HepG2 (cell line): ENCODE results near the gene DNAJC11. TPM values are rescaled to one million over a fixed set of nuclear protein-coding genes. Genes with fewer than 3 reads are reported as not detected.

ENCODE experiments used
- ATAC-seq: fragments of 200-7000 bp; cut with Tn5 transposase; 3 replicates; pipeline ENCODE4 v1.9.1; 2020; ENCODE audit warnings: mild to moderate bottlenecking, moderate library complexity
- BruUV-seq: library from RNA; stranded (reverse); fragments of 400-500 nt; replicated peaks from 2 replicates; lab custom pipeline; 2021; lab: Mats Ljungman, UMichigan
- CTCF ChIA-PET: fragments of 300-600 bp; formaldehyde crosslinking; extraction: SDS; loops from one replicate; lab custom pipeline; 2021; ENCODE audit warnings: low total read pairs, inconsistent platforms, low intra/inter-chr PET ratio; lab: Yijun Ruan, JAX
- POLR2A ChIA-PET: fragments of 350-600 bp; sonication (Branson Sonifier 250); formaldehyde crosslinking; loops from one replicate; lab custom pipeline; 2020; ENCODE audit warnings: antibody characterized with exemption, inconsistent platforms; lab: Yijun Ruan, JAX
- DNase-seq: peaks from one replicate; pipeline ENCODE4 v3.0.0-alpha.2; 2015; ENCODE audit warnings: low spot score
- FAIRE-seq: peaks from 3 replicates; lab custom pipeline; 2011; peaks lifted over from hg19 to GRCh38; lab: Jason Lieb, UNC
- H2AFZ ChIP-seq: one replicate; pipeline ENCODE4 v1.6.1; 2011; ENCODE audit warnings: low read length, inconsistent platforms
- H3K27ac ChIP-seq: fragments of 300-600 bp; 3 replicates; pipeline ENCODE4 v1.8.0; 2011; ENCODE audit warnings: mixed run types, mild to moderate bottlenecking, mixed read lengths, low read length, inconsistent platforms; ENCODE audit not compliant: insufficient read depth; ENCODE audit errors: extremely low read length
- H3K27me3 ChIP-seq, 2 experiments: fragments of 200-600 bp in 1 of 2; 2 replicates in 1 of 2; 3 replicates in 1 of 2; pipeline versions ENCODE4 v1.6.0 to v1.8.0; 2011; ENCODE audit warnings: low read length in 2 of 2, mild to moderate bottlenecking in 2 of 2, moderate library complexity in 2 of 2, inconsistent platforms in 1 of 2; ENCODE audit not compliant: insufficient read depth in 2 of 2, control insufficient read depth in 1 of 2
- H3K36me3 ChIP-seq, 2 experiments: fragments of 200-600 bp in 1 of 2; replicated peaks in 1 of 2; 2 replicates in 1 of 2; 3 replicates in 1 of 2; pipeline versions ENCODE4 v1.5.1 to v1.8.0; 2011; ENCODE audit warnings: low read length in 2 of 2, inconsistent platforms in 1 of 2; ENCODE audit not compliant: insufficient read depth in 2 of 2, control insufficient read depth in 1 of 2
- H3K4me1 ChIP-seq: 2 replicates; pipeline ENCODE4 v1.5.1; 2012; ENCODE audit warnings: low read length, inconsistent platforms; ENCODE audit not compliant: insufficient read depth
- H3K4me2 ChIP-seq: 2 replicates; pipeline ENCODE4 v1.6.0; 2011; ENCODE audit warnings: low read depth, low read length, inconsistent platforms
- H3K4me3 ChIP-seq, 3 experiments: fragments of 200-600 bp in 1 of 3; sonication (generic), shearing (Covaris generic) in 1 of 3; replicated peaks in 1 of 3; 2 replicates each; pipeline ENCODE4 v1.5.1; 2011 to 2016; ENCODE audit warnings: low read length in 3 of 3, inconsistent platforms in 2 of 3, low read depth in 2 of 3, mild to moderate bottlenecking in 2 of 3, control low read depth in 1 of 3, mixed read lengths in 1 of 3; ENCODE audit not compliant: insufficient read depth in 1 of 3
- H3K79me2 ChIP-seq: one replicate; pipeline ENCODE4 v1.6.1; 2011; ENCODE audit warnings: low read length, inconsistent platforms; ENCODE audit not compliant: insufficient read depth
- H3K9ac ChIP-seq: 2 replicates; pipeline ENCODE4 v1.6.0; 2011; ENCODE audit warnings: mild to moderate bottlenecking, low read depth, low read length, inconsistent platforms; ENCODE audit not compliant: insufficient read depth
- H3K9me3 ChIP-seq: 2 replicates; pipeline ENCODE4 v1.5.1; 2012; ENCODE audit warnings: mild to moderate bottlenecking, low read length
- H4K20me1 ChIP-seq: 2 replicates; pipeline ENCODE4 v1.6.0; 2011; ENCODE audit warnings: inconsistent platforms, mild to moderate bottlenecking, low read length, moderate library complexity; ENCODE audit not compliant: insufficient read depth
- BORCS8-MEF2B ChIP-seq: sonication (generic); formaldehyde crosslinking; IDR thresholded peaks from 2 replicates; pipeline ENCODE4 v1.8.0; 2022; ENCODE audit warnings: mild to moderate bottlenecking, missing genetic modification reagents
- DNMT1 ChIP-seq: sonication (generic); formaldehyde crosslinking; IDR thresholded peaks from 2 replicates; pipeline ENCODE4 v1.5.1; 2020; ENCODE audit warnings: mild to moderate bottlenecking, missing genetic modification reagents
- KLF16 ChIP-seq, 2 experiments: sonication (generic) in 1 of 2; formaldehyde crosslinking in 1 of 2; IDR thresholded peaks; 2 replicates each; pipeline versions ENCODE4 v1.6.1 to v1.8.0; 2016 to 2023; ENCODE audit warnings: missing genetic modification reagents in 2 of 2, missing compliant biosample characterization in 1 of 2
- KMT2B ChIP-seq: IDR thresholded peaks from 2 replicates; pipeline ENCODE4 v1.6.1; 2016; ENCODE audit warnings: missing genetic modification reagents, missing compliant biosample characterization
- TMF1 ChIP-seq: sonication (generic); formaldehyde crosslinking; IDR thresholded peaks from 2 replicates; pipeline ENCODE4 v1.8.1; 2022; ENCODE audit warnings: low read depth, missing genetic modification reagents
- U2AF1 ChIP-seq: fragments of 200-400 bp; formaldehyde crosslinking; optimal IDR thresholded peaks from 2 replicates; pipeline ENCODE3; 2017; ENCODE audit warnings: mild to moderate bottlenecking, low read depth, low read length
- ZBTB44 ChIP-seq: sonication (generic); formaldehyde crosslinking; IDR thresholded peaks from 2 replicates; pipeline ENCODE4 v1.4.0; 2020; ENCODE audit warnings: missing genetic modification reagents
- ZNF446 ChIP-seq: sonication (generic); formaldehyde crosslinking; IDR thresholded peaks from 2 replicates; pipeline ENCODE4 v1.5.0; 2020; ENCODE audit warnings: mild to moderate bottlenecking, missing genetic modification reagents
- WGBS: methylation state at CpG from one replicate; pipeline ENCODE4 v1.1.6; 2017; ENCODE audit warnings: low lambda C conversion rate; 5-methylcytosine and 5-hydroxymethylcytosine counted together
- in situ Hi-C: cut with HindIII; loops from 2 replicates; pipeline ENCODE4 v1.10.0; 2017; ENCODE audit warnings: low pct_unique_long_range_greater_than_20kb; ENCODE audit not compliant: extremely low pct_ligation_motif_present
- intact Hi-C: fragments of 100-400 bp; cut with micrococcal nuclease; formaldehyde crosslinking; loops from one replicate; pipeline ENCODE4 v1.10.0; 2022; ENCODE audit not compliant: unreplicated experiment
- polyA plus RNA-seq, 8 experiments: library from polyadenylated mRNA; depleted of rRNA in 3 of 8; stranded (reverse) in 7 of 8; unstranded in 1 of 8; fragments of >200 nt; fragmentation: Illumina TruSeq in 4 of 8; extraction: Trizol in 4 of 8; gene quantifications; 2 replicates each; pipeline versions ENCODE4 v1.2.1 to v1.2.3, GENCODE V29; 2011 to 2016; ENCODE audit warnings: low read depth in 4 of 8, missing spikeins in 1 of 8, mixed read lengths in 1 of 8; ENCODE audit not compliant: insufficient read depth in 1 of 8
- total RNA-seq, 5 experiments: library from RNA; depleted of rRNA; stranded (reverse); fragments of >200 nt; fragmentation: Illumina TruSeq; extraction: Trizol; gene quantifications; 2 replicates each; pipeline ENCODE4 v1.2.3, GENCODE V29; 2016; ENCODE audit warnings: low read depth in 1 of 5
- TF ChIP-seq, protein P1 (sequence below): sonication (generic); formaldehyde crosslinking; IDR thresholded peaks from 2 replicates; pipeline ENCODE4 v1.4.0; 2020; ENCODE audit warnings: missing genetic modification reagents
- TF ChIP-seq, protein P2 (sequence below): IDR thresholded peaks from 2 replicates; pipeline ENCODE4 v1.6.1; 2016; ENCODE audit warnings: missing biosample characterization, missing genetic modification reagents, low read depth
- TF ChIP-seq, protein P3 (sequence below): sonication (generic); formaldehyde crosslinking; conservative IDR thresholded peaks from 2 replicates; pipeline ENCODE4 v1.8.0; 2022; ENCODE audit warnings: missing genetic modification reagents

DNAJC11 gene
- total and polyA plus RNA-seq, 2 of the 13 experiments (the other 11 are each of a cell fraction or from before 2014, with no cell fraction given), result 25.1 to 47.6 TPM

DNA sequence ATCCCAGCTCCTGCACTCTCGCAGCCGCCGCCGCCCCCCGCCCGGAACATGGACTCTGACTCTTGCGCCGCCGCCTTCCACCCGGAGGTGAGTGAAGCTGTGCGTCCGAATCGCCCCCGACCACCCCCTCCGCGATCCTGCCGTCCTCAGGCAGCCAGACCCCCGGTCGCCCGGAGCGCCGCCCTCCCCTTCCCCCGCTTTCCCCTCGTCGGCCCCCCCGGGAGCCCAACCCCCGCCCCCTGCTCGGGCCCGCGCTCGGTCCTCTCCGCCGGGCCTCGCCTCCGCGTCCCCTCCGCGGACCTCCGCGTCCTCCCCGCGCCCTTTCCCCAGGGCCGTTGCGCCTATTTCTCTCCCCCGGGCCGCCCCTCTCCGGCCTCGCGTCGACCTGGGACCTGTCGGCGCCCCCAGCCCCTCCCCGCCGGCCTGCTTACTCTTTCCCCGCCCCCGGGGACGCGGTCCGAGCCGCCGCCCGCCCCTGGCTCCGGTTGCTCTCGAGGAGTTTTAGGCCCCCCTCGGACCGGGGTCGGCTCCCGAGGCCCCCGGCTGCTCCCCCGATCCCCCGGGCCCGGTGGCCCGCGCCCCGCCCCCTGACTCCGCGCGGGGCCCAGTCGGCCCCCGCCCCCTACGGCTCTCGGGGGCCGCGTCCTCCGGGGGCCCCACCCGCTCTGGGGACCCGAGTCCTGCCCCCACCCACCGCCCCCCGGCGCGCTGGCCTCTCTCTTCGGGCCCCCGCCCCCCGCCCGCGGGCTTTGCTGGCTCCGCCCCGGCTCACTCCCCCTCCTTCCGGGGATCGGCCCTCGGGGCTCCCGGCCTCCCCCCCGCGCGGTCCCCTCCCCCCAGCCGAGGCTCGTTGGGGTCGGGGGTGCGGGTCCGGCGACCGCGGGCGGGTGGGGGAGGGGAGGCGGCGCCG lies 87.3 kb downstream of the DNAJC11 start (continued):
- TF ChIP-seq, protein P1, sequence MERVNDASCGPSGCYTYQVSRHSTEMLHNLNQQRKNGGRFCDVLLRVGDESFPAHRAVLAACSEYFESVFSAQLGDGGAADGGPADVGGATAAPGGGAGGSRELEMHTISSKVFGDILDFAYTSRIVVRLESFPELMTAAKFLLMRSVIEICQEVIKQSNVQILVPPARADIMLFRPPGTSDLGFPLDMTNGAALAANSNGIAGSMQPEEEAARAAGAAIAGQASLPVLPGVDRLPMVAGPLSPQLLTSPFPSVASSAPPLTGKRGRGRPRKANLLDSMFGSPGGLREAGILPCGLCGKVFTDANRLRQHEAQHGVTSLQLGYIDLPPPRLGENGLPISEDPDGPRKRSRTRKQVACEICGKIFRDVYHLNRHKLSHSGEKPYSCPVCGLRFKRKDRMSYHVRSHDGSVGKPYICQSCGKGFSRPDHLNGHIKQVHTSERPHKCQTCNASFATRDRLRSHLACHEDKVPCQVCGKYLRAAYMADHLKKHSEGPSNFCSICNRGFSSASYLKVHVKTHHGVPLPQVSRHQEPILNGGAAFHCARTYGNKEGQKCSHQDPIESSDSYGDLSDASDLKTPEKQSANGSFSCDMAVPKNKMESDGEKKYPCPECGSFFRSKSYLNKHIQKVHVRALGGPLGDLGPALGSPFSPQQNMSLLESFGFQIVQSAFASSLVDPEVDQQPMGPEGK (CRISPR knock-in tag), result peak; percentile 77; the same call in 1 of the 2 replicates
- TF ChIP-seq ZNF446 (CRISPR knock-in tag), result peak; percentile 57; the same call in 1 of the 2 replicates

DNA sequence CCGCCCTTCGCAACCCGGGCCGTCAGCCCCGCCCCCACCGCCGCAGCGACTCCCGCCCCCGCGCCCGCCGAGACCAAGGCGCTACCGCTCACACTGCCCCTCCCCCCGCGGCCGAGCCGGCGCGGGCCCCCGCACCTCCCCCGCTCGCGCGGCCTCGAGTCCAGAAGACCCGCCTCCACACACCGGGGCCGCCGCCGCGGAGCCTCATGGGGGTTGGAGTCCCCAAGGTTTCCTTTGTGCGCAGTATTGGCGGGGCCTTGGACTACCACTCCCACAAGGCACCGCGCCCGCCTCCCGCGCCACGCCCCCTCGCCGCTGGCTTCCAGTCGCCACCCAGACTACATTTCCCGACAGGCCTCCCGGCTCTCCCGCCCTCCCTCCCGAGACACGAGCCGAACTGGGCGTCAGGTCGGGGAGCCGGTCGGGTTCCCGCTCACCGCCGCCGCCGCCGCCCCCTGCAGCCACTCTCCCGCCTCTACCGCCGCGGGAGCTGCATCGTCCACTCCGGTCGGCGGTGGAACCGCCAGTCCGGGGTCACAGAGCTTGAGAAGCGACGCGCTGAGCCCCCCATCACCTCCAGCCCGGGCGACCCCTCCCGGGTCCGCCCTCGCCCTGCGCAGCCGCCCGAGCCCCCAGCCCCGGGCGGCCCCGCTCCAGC lies 88.1 kb downstream of the DNAJC11 start, which contains the start of gene PHF13:
TSS of gene PHF13 (plus strand) at position 371 of the 658 bp plus-strand sequence. CDS start 336 bp downstream, outside the sequence.
- ChIA-PET CTCF (no interaction called here), POLR2A (interaction anchor here (5.6 kb wide), 1 partner anchor 12 kb away, joined by 60 read pairs; the partner anchor contains the start of gene KLHL21)
- Histone ChIP-seq H3K36me3 (peaks cover 0 to 19% of the 10 kb centered on the region in 2 experiments; a peak in 2 of 5 replicates), H3K9ac (peak within 1 kb of the TSS; percentile 80), H3K27me3 (no peaks in the 10 kb centered on the region; a peak in 1 of 5 replicates), H3K79me2 (peaks cover 27% of the 10 kb centered on the region), H3K27ac (peak within 1 kb of the TSS; percentile 87), H2AFZ (no peak within 1 kb of the TSS), H4K20me1 (no peaks in the 10 kb centered on the region; the same call in 1 of the 2 replicates), H3K4me1 (peaks cover 46% of the 10 kb centered on the region), H3K9me3 (no peaks in the 10 kb centered on the region), H3K4me2 (peak within 1 kb of the TSS; percentile 87), H3K4me3 (peak within 1 kb of the TSS; percentile 84 to 97 (median 92))
- intact Hi-C loops (loop anchor here (1.0 kb wide), 1 partner anchor 9 kb away; no protein-coding TSS in a partner anchor), in situ Hi-C loops (no loop called here)
- DNase-seq (peak; percentile 97), FAIRE-seq (peak; percentile 36), ATAC-seq (peak; percentile 92)
- 0% methylated on average over 7 of the region's 84 CpGs for WGBS
- no TSS peak for BruUV-seq
- TF ChIP-seq TMF1 (CRISPR knock-in tag) (no peak), ZBTB44 (no peak), BORCS8-MEF2B (CRISPR knock-in tag) (no peak), DNMT1 (no peak), KLF16 (CRISPR knock-in tag; IDR thresholded peaks at IDR 0.05) (no peak; a peak in 1 of 4 replicates), KMT2B (CRISPR knock-in tag) (peak; percentile 50; the same call in 1 of the 2 replicates), U2AF1 (no peak)
- TF ChIP-seq, protein P2, sequence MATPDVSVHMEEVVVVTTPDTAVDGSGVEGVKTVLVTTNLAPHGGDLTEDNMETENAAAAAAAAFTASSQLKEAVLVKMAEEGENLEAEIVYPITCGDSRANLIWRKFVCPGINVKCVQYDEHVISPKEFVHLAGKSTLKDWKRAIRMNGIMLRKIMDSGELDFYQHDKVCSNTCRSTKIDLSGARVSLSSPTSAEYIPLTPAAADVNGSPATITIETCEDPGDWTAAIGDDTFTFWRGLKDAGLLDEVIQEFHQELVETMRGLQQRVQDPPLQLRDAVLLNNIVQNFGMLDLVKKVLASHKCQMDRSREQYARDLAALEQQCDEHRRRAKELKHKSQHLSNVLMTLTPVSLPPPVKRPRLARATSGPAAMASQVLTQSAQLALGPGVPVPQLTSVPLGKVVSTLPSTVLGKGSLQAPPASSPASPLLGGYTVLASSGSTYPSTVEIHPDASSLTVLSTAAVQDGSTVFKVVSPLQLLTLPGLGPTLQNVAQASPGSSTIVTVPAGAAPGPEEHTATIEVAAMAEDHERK (CRISPR knock-in tag), result peak; percentile 78
- TF ChIP-seq, protein P3, sequence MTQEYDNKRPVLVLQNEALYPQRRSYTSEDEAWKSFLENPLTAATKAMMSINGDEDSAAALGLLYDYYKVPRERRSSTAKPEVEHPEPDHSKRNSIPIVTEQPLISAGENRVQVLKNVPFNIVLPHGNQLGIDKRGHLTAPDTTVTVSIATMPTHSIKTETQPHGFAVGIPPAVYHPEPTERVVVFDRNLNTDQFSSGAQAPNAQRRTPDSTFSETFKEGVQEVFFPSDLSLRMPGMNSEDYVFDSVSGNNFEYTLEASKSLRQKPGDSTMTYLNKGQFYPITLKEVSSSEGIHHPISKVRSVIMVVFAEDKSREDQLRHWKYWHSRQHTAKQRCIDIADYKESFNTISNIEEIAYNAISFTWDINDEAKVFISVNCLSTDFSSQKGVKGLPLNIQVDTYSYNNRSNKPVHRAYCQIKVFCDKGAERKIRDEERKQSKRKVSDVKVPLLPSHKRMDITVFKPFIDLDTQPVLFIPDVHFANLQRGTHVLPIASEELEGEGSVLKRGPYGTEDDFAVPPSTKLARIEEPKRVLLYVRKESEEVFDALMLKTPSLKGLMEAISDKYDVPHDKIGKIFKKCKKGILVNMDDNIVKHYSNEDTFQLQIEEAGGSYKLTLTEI (CRISPR knock-in tag), result no peak
